Transverse colon (tissue), 4 donors: Measurements from ENCODE around the gene ENTPD1. TPM values are rescaled to one million over a fixed set of nuclear protein-coding genes. Genes with fewer than 3 reads are reported as not detected.
A peak's percentile ranks its signal among the peaks of the same experiment; 100 is the strongest.
"Not testable (repeated sequence)": the region's sequence is repeated elsewhere in the genome, so short reads cannot be mapped to it uniquely, and the experiment has no call there.

Source experiments
- DNase-seq: peaks from one replicate; pipeline ENCODE4 v3.0.0-alpha.2; 2019
- H3K27ac ChIP-seq, 4 donors: fragments of 200-600 bp; sonication (generic); 2 replicates each; pipeline ENCODE4 v1.5.1; 2016 to 2018; ENCODE audit warnings: inconsistent platforms in 4 of 4
- H3K27me3 ChIP-seq: fragments of 200-600 bp; sonication (generic); 2 replicates; pipeline ENCODE4 v1.5.1; 2017; ENCODE audit warnings: inconsistent platforms
- H3K36me3 ChIP-seq, 4 donors: fragments of 200-600 bp; sonication (generic); 2 replicates each; pipeline ENCODE4 v1.5.1; 2017 to 2019; ENCODE audit warnings: inconsistent platforms in 4 of 4
- H3K4me1 ChIP-seq, 4 donors: fragments of 200-600 bp; sonication (generic); 2 replicates each; pipeline ENCODE4 v1.5.1; 2017 to 2020; ENCODE audit warnings: inconsistent platforms in 4 of 4
- H3K4me3 ChIP-seq, 4 donors: fragments of 200-600 bp; sonication (generic); 1 replicate in 1 of 4; 2 replicates in 3 of 4; pipeline versions ENCODE4 v1.5.1 to v1.6.1; 2017 to 2019; ENCODE audit warnings: inconsistent platforms in 4 of 4
- H3K9me3 ChIP-seq, 2 donors: fragments of 200-600 bp; sonication (generic); 2 replicates each; pipeline ENCODE4 v1.5.1; 2017 to 2019; ENCODE audit warnings: inconsistent platforms in 2 of 2
- CTCF ChIP-seq, 5 experiments: fragments of 200-600 bp in 3 of 5; fragments of 450-650 bp in 2 of 5; sonication (generic) in 3 of 5; IDR thresholded peaks; 1 replicate in 2 of 5; 2 replicates in 3 of 5; pipeline ENCODE4 v1.5.1; 2016 to 2017; ENCODE audit warnings: antibody characterized with exemption in 5 of 5, inconsistent platforms in 3 of 5, mild to moderate bottlenecking in 2 of 5, moderate library complexity in 1 of 5
- EP300 ChIP-seq: sonication (generic); formaldehyde crosslinking; IDR thresholded peaks from one replicate; pipeline ENCODE4 v1.6.1; 2017; ENCODE audit warnings: antibody characterized with exemption, low read depth
- POLR2A ChIP-seq: fragments of 450-650 bp; IDR thresholded peaks from one replicate; pipeline ENCODE4 v1.6.1; 2016; ENCODE audit warnings: antibody characterized with exemption, mild to moderate bottlenecking, moderate library complexity
- POLR2AphosphoS5 ChIP-seq, 3 donors: sonication (generic); formaldehyde crosslinking; IDR thresholded peaks; one replicate each; pipeline ENCODE4 v1.6.1; 2016; ENCODE audit warnings: antibody characterized with exemption in 3 of 3
- WGBS, 2 donors: methylation state at CpG; one replicate each; pipeline ENCODE4 v1.1.5; 2018; ENCODE audit warnings: low coverage in 1 of 2; 5-methylcytosine and 5-hydroxymethylcytosine counted together
- in situ Hi-C, 4 donors: fragments of 200-750 bp; cut with MboI; loops; one replicate each; pipeline versions ENCODE4 v1.15.0 to v1.15.1; 2017; ENCODE audit warnings: low sequenced_read_pairs in 3 of 4, low pct_ligation_motif_present in 1 of 4, low pct_unique_long_range_greater_than_20kb in 1 of 4
- intact Hi-C: fragments of 100-400 bp; cut with DNase I; formaldehyde crosslinking; loops from one replicate; pipeline ENCODE4 v1.15.1; 2023; ENCODE audit warnings: low total_unique reads
- total RNA-seq, 4 donors: library from RNA; depleted of rRNA; stranded (reverse); fragments of >200 nt; gene quantifications; one replicate each; pipeline ENCODE4 v1.1.0, GENCODE V29; 2016

The ENTPD1 gene
- total RNA-seq, 4 donors from 2014 or later, result 5.1 to 35.6 (median 11.0) TPM

- in situ Hi-C loops (no loop called here), intact Hi-C loops (no loop called here)
- Histone ChIP-seq H3K4me1 (peaks cover 0 to 11% (median 7%) of the 10 kb centered on the region in 4 donors), H3K9me3 (no peaks in the 10 kb centered on the region), H3K36me3 (no peaks in the 10 kb centered on the region), H3K4me3 (peak overlapping the region in 1 of 4 donors; percentile 81), H3K27ac (peak overlapping the region in 2 of 4 donors; percentile 91 to 92), H3K27me3 (no peaks in the 10 kb centered on the region)
- TF ChIP-seq EP300 (no peak), POLR2AphosphoS5 (IDR thresholded peaks at IDR 0.05) (no peak), CTCF (IDR thresholded peaks at IDR 0.05) (no peak), POLR2A (no peak)
- 59 to 60% methylated on average over 4 of the region's 4 CpGs for whole genome bisulfite sequencing, 2 donors
- DNase-seq, result no peak
Observed at GRCh38 chr10:95908450-95908849, 152.5 kb downstream of the ENTPD1 start.

GRCh38 chr10:95909561-95909960 lies 153.6 kb downstream of the ENTPD1 start:
- Histone ChIP-seq H3K4me1 (peaks cover 0 to 11% (median 7%) of the 10 kb centered on the region in 4 donors), H3K9me3 (no peaks in the 10 kb centered on the region), H3K27me3 (no peaks in the 10 kb centered on the region), H3K27ac (no peak overlapping the region), H3K4me3 (no peak overlapping the region), H3K36me3 (no peaks in the 10 kb centered on the region)
- in situ Hi-C loops (no loop called here), intact Hi-C loops (no loop called here)
- WGBS, 2 donors, result 93 to 100% methylated on average over 2 of the region's 2 CpGs
- DNase-seq, result no peak
- no peak for TF ChIP-seq POLR2A
- TF ChIP-seq EP300, result no peak
- no peak for TF ChIP-seq CTCF (IDR thresholded peaks at IDR 0.05)
- no peak for TF ChIP-seq POLR2AphosphoS5 (IDR thresholded peaks at IDR 0.05)

- H3K27ac ChIP-seq, H3K4me3 ChIP-seq, H3K36me3 ChIP-seq, intact Hi-C loops, H3K4me1 ChIP-seq, H3K27me3 ChIP-seq, in situ Hi-C loops, DNase-seq, H3K9me3 ChIP-seq: not testable (repeated sequence)
Observed at GRCh38 chr10:95916039-95916438, 160.1 kb downstream of the ENTPD1 start.

Other genes with a start within 250 kb of the ENTPD1 start
- gene SORBS1, start 194.8 kb upstream of the ENTPD1 start, total RNA-seq, result 100 to 1,000 TPM in 3 of 4 donors, 10 to 100 TPM in 1; 92.2 to 308 (median 150) TPM
- gene ALDH18A1, start 99.5 kb upstream of the ENTPD1 start, total RNA-seq, result 100 to 1,000 TPM in 3 of 4 donors, 10 to 100 TPM in 1; 98.7 to 130 (median 116) TPM
- gene TCTN3, start 62.2 kb upstream of the ENTPD1 start, total RNA-seq, result 10 to 100 TPM; 11.2 to 25.5 (median 20.7) TPM
- 1 to 10 TPM in 2 of 4 donors, under 1 TPM in 1, not detected in 1; 0.96 to 1.6 (median 1.1) TPM for gene CC2D2B, start 151.8 kb downstream of the ENTPD1 start, total RNA-seq